ENCODE data around the gene CYS1. TPM values are rescaled to one million over a fixed set of nuclear protein-coding genes. Genes with fewer than 3 reads are reported as not detected.

Gene CYS1
- total RNA-seq, 1 donor from 2014 or later, result 4.0 TPM

DNA sequence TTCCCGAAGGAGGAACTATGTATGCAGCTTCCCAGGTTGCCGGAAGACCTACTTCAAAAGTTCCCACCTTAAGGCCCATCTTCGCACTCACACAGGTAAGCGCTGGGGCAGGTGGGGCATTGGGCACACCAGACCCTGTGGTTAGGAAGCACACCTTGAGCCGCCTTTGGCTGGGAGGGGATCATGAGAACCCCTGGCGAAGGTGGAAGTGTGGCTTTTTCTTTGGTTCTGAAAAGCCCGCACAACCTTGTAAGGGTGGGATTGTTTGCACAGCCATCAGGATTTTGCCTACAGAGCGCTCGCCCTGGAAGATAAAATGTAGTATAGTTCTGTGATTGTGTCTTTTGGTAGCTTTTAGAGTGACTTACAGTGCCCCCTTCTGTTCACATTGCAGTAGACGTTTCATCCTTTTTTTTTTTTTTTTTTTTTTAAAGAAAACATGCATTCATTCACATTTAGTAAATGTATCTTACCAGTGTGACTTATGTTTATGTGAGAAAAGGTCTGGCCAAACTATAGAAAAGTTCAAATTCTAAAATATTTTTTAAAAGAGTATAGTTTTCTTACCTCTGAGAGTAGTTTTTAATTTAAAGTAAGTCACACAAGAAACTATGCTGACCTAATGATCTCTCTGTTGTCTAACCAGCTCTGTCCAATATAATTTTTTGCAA, 31.6 kb downstream of the CYS1 start:
- DNase-seq (ENCODE audit: low spot score), result peak; percentile 42

DNA sequence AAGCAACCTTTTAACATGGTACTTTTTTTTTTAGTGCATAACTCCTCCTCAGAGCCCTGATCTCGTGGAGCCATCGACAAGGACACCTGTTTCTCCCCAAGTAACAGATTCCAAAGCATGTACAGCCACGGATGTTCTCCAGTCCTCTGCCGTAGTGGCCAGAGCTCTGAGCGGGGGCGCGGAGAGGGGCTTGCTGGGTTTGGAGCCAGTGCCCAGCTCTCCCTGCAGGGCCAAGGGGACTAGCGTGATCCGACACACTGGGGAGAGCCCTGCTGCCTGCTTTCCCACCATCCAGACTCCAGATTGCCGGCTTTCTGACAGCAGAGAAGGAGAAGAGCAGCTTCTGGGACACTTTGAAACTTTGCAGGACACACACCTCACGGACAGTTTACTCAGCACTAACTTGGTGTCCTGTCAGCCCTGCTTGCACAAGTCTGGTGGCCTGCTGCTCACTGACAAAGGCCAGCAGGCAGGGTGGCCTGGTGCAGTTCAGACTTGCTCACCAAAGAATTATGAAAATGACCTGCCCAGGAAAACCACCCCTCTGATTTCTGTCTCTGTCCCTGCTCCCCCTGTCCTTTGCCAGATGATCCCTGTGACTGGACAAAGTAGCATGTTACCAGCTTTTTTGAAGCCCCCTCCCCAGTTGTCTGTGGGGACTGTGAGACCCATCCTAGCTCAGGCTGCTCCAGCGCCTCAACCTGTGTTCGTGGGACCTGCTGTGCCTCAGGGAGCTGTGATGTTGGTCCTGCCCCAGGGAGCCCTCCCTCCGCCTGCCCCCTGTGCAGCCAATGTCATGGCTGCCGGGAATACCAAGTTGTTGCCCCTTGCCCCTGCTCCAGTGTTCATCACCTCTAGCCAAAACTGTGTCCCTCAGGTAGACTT, 32.4 kb downstream of the CYS1 start:
- DNase-seq (ENCODE audit: low spot score), result no peak

DNA sequence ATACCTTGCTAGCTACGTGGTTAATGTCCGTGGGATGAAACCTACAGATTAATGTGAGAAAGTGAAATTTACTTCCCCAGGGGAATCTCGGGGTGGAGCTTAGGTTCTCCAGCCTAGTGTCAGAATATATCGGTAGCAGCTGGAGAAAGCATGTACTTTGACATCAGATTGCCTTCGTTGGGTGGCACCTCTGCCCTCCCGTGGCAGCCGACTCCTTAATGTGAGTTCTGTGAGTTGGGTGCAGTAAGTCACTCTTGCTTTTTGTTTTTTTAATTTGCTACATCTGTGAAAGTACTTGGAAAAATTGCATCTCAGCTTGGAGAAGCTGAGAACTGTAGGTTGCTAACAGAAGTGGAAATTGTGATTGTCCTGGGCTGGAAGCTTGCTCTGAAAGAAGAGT, 33.3 kb downstream of the CYS1 start:
- no peak for DNase-seq (ENCODE audit: low spot score)

DNA sequence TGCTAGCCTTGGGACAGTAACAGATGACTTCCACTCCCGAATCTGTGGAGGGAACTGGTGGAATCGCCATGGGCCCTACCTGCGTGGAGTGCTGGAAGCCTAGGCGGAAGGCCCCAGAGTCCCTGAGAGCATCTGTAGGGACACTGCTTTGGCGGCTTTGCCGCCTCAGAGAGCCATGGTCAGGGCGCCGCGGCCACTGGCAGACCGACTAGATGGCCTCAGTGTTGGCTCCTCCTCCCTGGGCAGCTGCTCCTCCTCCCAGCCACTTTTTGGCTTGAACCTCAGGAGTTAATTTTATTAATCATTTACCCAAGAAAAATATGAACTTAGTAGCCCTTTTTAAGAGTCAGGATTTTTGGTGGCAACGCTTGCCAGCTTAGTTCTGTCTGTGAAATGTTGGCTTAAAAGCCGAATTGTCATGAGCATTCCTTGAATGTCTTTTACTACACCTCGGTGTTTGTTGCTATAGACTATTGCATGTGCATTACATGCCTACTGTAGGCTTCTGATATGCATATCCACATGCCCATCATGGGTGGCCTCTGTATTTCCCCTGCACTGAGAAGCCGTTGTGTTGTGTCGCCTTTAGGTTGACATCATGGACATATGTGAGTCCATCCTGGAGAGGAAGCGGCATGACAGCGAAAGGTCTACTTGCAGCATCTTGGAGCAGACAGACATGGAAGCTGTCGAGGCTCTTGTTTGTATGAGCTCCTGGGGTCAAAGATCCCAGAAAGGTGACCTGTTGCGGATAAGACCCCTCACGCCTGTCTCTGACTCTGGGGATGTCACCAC, 34.5 kb downstream of the CYS1 start:
- DNase-seq (ENCODE audit: low spot score), result peak; percentile 45

DNA sequence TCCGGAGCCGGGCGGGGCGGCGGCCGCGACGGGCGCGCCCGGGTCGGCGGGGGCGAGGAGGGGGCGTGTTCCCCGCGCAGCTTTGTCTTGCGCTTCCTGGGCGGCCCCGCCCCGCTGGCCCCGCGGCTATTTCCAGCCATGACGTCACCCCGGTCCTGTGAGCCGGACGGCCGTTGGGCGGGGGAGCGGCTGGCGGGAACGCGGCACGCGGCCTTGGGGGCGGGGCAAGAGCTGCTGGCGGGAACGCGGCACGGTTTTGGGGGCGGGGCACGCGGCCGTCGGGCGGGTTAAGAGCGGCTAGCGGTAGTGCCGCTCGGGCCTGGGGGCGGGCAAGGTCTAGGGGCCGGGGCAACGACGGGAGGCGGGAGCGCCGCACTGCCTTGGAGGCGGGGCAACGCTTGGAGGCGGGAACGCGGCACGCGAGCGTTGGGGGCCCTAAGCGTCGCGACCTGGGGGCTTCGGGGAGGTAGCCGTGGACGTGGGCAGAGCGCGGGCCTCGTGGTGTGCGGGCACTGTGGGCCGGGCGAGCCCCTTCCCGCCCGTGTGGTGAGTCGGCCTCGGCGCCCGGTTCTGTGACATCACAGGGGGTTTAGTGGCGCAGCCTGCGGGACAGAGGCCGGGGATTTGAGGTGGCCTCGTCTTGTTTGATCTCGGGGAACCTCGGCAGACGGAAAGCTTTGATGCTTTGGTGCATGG, 36.2 kb downstream of the CYS1 start:
- DNase-seq (ENCODE audit: low spot score), result peak; percentile 98

DNA sequence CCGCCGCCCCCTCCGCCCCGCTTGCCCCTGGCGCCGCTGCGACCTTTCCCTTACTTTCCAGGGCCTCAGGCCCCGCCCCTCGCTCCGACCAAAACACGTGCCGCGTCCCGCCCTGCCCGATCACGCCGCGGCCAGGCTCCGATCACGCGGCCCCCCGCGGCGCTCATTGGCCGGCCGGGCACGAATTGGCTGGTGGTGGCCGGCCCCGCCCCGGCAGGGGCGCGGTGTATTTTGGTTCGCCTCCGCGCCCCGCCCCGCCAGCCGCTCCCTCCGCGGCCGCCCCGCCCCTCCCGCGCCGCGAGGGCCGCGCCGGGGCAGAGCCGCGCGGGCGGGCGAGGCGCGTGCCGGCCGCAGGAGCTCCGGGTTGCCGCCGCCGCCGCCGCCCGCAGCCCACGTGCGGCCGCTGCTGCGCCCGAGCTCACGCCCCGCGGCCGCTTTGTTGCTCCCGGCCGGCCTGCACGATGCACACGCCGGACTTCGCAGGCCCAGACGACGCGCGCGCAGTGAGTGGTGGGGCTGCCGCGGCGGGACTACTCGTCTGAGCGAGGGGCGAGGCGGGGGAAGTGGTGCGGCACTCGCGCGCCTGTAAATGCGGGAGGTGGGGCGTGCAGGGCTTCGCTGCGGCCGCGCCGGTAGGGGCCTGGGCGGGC, 36.8 kb downstream of the CYS1 start, which contains the start of gene KLF11:
Gene KLF11 (plus strand): TSS at position 295 of the 650 bp plus-strand sequence. CDS start 167 bp downstream, at position 462.
- peak; percentile 92 for DNase-seq (ENCODE audit: low spot score)

DNA sequence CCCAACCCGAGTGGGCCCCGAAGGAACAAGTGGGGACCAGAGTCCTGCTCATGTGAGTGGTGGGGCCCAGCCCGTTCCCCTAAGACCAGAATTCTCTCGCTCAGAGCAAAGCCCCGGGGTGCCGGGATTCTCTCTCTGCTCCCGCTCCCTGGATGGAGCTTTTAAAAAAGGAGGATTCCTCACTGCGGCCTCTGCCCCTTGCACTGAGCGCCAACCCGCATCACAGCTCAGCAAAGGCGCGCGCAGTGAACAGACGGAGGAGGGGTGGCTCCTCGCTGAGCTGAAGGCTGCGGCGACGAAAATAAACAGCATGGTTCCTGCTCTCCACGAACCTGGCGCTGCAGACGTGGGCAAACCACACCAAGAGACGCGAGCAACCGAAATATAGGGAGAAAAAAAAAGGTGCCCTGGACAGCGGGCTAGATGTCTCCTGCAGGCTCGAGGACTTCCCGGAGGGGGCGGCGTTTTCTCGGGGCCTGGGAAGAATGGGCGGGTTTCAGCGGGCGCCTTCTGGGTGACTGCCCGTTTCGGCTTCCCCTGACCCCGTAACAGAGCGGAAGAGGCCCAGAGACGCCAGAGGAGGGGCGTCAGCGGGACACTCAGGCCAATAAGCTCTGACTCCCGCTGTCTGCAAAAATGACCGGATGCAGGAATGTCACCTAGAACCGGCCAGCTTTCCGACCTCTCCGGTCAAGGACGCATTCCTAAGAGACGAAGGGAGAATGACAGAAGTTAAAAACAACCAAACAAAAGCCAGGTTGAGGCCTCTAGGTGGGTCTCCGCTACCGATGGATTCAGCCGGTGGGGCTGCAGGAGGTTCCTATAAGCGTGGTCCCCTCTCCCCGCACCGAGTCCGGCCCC, 37.7 kb downstream of the CYS1 start:
- peak; percentile 79 for DNase-seq (ENCODE audit: low spot score)

DNA sequence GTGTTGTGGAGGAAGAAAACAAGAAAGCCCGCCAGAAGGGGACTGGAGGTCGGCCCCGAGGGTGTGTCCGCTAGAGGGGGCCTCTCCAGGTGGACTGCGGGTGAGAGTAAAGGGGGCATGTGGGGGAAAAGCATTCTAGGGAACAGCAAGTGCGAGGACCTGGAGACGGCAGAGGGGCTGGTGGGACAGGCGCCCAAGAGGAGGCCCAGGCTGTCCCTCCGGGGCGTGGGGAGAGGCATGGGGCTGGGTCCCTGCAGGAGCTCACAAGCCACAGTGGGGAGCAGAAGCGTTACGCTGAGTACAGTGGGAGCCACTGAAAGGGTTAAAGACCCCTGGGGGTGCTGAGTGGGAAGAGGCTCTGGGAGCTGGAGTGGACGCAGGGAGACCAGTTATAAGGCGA, 38.5 kb downstream of the CYS1 start:
- DNase-seq (ENCODE audit: low spot score), result peak; percentile 41

DNA sequence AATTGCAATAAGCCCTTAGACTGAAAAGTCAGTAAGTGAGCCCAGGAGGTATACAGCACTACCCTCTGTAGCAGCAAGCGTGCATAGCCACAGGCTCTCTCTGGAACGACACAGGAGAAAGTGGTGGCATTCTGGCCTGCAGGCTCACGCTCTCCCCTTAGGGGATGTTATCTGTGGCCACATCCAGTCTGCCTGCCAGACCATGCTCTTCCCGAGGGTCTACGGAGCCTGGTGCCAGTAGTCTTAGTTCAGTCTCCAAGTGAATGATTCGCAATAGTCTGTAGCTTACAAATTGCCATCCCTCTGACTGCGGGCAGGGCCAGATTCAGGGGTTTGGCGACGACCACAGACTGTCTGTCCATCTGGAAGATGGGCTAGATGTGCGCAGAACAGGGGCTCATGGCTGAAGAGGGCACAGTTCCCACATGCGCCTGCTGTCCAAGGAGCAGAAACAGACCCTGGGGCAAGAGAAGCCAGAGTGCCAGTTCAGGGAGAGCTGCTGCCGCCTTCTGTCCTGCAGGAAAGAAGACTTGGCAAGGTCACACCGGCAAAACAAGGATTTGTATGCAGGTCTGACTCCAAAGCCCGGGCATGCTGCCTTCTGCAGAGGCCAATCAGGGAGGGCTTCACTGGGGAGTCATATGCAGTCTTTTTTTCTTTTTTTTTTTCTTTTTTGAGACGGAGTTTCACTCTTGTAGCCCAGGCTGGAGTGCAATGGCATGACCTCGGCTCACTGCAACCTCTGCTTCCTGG, 40.4 kb downstream of the CYS1 start:
- no peak for DNase-seq (ENCODE audit: low spot score)

DNA sequence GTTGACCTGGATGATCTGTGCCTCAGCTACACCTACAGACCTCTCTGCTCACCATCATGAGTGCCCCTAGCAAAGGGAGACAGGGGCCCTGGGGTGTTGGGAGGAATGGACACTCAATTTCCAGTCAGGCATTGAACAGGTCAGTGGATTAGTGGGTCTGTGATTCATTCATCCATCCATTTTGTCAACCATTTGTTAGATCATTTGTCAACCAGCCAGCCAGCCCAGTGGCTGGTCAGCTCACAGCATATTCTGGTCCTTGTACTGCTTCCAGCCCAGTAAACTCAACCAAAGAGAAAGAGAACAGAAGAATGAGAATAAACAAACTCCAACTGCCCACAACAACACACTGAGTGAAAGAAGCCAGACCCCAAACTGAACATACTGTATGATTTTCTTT, 41.5 kb downstream of the CYS1 start:
- no peak for DNase-seq (ENCODE audit: low spot score)

DNA sequence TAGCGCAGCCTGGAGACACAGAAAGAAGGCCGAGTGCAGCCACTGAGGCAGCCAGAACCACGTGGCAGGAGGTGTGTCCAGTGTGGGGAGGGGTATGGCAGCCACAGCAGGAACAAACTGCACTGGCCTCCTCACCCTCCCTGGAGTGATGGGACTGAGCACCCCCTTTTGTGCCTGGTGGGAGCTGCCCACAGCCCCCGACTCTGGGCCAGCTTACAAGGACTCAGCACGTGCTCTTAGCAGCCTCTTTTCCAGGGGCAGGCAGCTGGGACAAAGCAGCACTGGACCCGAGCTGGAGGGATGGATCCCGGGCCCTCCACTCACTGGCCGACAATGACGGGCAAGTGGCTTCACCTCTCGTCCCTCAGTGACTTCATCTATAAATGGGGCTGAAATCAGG, 42.1 kb downstream of the CYS1 start:
- no peak for DNase-seq (ENCODE audit: low spot score)

DNA sequence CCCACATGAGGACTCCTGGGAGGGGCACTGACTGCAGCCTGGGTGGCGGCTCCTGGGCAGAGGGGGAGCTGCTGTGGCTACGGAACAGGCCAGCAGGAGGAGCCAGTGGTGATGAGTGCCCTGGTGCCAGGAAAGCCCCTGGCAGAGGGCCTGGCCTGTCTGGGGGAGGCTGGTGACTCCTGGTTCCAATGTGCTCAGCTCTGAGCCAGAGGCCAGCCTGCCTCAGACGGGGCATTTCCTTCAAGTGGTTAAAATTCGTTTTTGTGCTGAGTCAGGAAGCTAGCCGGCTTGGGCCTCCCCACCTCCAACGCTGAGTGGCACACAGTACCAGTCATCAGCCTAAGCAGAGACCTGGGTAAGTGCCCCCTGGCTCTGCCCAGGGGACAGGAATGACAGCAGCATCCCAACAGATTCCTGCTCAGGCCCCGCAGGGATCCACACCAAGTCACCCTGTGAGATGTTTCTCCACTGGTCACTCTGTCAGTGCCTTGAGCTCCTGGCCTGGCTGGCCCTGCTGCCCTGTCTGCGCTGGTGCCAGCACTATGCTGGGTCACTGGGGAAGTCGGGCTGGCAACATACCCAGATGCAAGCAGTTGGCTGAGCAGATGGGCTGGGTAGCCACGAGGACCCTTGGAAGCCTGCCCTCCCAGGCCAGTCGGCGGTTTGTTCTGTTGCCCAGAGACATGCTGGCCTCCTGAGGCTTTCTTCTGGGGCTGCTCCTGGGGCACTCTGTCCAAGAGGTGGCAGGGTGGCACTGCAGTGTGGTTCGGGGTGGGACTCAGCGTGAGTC, 43.9 kb downstream of the CYS1 start:
- no peak for DNase-seq (ENCODE audit: low spot score)

DNA sequence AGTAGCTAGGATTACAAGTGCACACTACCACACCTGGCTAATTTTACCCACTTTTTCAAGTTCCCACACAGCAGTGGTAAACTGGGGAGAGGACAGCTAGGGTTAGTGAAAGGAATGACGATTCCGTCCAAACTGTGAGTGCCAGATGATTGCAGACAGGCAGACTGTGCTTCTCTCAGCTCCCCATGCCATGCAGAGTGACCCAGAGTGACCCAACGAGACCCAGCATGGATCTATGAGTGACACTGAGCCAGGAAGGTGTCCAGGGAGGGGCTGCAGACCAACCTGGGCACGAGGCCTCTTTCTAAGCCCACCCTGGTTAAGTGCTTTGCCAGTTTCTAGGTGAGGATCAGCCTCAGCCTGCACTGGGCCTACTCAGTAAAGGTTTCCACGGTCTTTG, 44.6 kb downstream of the CYS1 start:
- DNase-seq (ENCODE audit: low spot score), result no peak

DNA sequence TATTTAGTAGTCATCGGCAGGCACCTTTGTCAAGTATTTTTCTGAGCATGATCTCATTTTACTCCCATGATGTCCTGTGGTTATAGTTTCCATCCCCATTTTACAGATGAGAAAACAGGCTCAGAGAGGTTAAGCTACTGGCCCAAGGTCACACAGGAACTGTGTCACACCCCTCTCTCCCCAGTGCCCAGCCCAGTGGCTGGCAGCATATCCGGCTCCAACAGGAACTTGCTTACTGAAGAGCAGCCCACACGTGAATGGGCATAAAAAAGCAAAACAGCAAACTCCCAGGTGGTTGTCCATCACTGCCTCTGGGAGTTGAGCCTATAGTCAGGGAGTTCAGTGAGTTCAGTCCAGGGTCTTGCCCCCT, 45.2 kb downstream of the CYS1 start:
- DNase-seq (ENCODE audit: low spot score), result no peak

DNA sequence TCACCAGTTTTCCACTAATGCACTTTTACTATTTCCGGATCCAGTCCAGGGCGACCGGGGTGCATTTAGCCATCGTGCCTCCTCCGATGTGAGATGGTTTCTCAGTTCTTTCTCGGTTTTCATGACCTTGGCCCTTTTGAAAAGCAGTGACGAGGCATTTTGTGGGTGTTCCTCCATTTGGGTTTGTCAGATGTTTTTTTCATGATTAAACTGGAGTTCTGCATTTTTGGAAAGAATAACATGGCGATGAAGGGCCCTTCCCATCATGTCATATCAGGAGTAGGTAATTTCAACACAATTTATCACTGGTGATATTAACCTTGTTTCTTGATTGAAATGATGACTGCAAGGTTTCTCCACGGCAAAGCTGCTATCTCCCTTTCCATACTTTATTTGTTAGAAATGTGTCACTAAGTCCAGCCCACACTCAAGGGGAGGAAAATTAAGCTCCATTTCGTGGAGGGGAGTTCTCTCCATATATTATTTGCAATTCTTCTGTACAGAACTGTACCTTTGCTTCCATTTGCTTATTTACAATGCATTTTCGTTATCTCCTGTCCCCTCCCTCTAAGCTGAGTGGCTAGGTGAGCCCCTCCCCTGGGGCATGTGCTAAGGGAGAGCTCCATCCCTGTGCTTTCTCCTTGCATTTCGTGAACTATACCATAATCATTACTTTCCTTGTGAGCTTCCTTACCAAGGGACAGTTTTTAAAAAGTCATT, 45.7 kb downstream of the CYS1 start:
- DNase-seq (ENCODE audit: low spot score), result no peak

DNA sequence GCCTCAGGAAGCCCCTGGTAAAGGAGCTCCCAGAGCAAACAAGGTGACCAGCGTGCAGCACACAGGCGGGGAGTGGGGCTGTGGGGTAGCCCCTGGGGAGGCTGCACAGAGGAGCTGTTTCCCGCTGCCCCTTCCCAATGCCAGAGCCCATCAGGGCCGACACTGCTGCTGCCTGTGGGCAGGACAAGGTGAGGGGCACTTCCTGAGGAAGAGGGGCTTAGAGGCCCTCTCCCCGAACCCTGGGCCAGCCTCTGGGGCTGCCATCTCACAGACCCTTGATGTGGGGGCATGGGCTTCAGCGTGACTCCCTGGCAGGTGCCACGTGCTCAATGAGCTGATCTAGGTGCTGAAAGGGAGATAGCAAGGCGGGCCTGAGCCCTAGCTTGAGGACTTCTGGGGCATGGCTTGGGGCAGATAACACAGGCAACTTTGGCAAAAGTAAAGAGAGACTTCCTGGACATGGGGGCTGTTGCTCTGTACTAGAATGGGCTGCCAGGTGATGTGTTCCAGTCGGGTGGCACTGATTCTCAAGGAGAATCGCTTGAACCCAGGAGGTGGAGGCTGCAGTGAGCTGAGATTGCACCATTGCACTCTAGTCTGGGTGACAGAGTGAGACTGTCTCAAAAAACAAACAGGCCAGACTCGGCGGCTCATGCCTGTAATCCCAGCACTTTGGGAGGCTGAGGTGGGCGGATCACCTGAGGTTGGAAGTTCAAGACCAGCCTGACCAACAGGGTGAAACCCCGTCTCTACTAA, 46.8 kb downstream of the CYS1 start:
- no peak for DNase-seq (ENCODE audit: low spot score)

DNA sequence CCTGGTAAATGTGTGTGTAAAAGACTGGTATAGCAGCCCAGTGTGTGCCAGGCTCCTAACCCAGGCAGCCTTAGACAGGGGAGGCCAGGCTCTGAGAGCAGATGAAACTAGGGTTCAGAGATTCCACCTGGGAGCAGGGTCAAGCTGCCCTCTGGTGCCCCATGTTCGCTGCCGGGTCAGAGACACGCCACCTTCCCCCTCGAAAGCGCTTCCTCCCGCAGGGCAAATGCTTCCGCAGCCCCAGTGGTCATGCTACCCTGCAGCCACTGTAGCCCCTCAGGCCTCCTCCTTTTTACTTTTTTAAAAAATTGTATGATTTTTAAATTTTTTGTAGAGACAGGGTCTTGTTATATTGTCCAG, 47.5 kb downstream of the CYS1 start:
- DNase-seq (ENCODE audit: low spot score), result no peak
